ENCODE measurements around the gene NCEH1. TPM values are rescaled to one million over a fixed set of nuclear protein-coding genes. Genes with fewer than 3 reads are reported as not detected.
"Not testable (repeated sequence)": the region's sequence is repeated elsewhere in the genome, so short reads cannot be mapped to it uniquely, and the experiment has no call there.

Gene NCEH1
- total RNA-seq, 2 experiments from 2014 or later, result 0.33 to 0.50 TPM

DNA sequence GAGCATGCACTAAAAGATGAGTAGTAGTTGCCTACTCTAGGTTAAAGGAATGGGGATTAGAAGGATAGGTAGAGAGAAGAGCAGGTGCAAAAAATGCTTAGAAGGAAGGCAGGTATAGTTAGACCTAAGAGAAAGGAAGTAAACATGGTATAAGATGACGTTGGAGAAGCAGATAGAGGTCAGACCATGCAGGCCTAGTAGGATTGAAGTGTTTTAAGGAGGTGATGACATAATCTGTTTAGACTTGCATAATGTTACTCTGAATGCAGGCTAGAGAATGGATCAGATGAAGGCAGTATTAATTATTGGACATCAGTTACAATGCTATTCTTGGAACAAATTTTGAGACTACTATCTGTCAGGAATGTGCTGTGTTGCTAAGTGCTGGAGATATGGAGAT lies 28.6 kb upstream of the NCEH1 start:
- H3K4me1 Mint-ChIP-seq (ENCODE audit: low read depth), result no peaks in the 10 kb centered on the region
- CTCF ChIA-PET, result no interaction called here
- no peak overlapping the region for H3K4me3 Mint-ChIP-seq
- Histone ChIP-seq H3K4me1 (ENCODE audit: insufficient read depth, low read length) (no peaks in the 10 kb centered on the region), H3K27me3 (ENCODE audit: control insufficient read depth in 1 of 2, insufficient read depth in 2 of 2, low read length in 2 of 2) (no peaks in the 10 kb centered on the region), H3K9me3 (ENCODE audit: control insufficient read depth in 1 of 2, insufficient read depth in 1 of 2, low read length in 2 of 2) (no peaks in the 10 kb centered on the region), H3K36me3 (ENCODE audit: insufficient read depth, low read length) (no peaks in the 10 kb centered on the region), H3K27ac (ENCODE audit: low read depth in 1 of 2, low read length in 2 of 2) (no peak overlapping the region), H3K4me3 (ENCODE audit: low read length) (no peak overlapping the region)
- ATAC-seq (ENCODE audit: poor library complexity) (no peak), DNase-seq (no peak)
- intact Hi-C loops (cut with DNase I, micrococcal nuclease), result no loop called here
- H3K27ac Mint-ChIP-seq, result no peak overlapping the region
- no peaks in the 10 kb centered on the region for H3K36me3 Mint-ChIP-seq (ENCODE audit: low read depth)
- TF ChIP-seq, protein P1, sequence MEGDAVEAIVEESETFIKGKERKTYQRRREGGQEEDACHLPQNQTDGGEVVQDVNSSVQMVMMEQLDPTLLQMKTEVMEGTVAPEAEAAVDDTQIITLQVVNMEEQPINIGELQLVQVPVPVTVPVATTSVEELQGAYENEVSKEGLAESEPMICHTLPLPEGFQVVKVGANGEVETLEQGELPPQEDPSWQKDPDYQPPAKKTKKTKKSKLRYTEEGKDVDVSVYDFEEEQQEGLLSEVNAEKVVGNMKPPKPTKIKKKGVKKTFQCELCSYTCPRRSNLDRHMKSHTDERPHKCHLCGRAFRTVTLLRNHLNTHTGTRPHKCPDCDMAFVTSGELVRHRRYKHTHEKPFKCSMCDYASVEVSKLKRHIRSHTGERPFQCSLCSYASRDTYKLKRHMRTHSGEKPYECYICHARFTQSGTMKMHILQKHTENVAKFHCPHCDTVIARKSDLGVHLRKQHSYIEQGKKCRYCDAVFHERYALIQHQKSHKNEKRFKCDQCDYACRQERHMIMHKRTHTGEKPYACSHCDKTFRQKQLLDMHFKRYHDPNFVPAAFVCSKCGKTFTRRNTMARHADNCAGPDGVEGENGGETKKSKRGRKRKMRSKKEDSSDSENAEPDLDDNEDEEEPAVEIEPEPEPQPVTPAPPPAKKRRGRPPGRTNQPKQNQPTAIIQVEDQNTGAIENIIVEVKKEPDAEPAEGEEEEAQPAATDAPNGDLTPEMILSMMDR (IDR thresholded peaks at IDR 0.05), result no peak
- H3K9me3 Mint-ChIP-seq, result no peaks in the 10 kb centered on the region
- no peaks in the 10 kb centered on the region for H3K27me3 Mint-ChIP-seq
- POLR2A ChIA-PET, result no interaction called here

DNA sequence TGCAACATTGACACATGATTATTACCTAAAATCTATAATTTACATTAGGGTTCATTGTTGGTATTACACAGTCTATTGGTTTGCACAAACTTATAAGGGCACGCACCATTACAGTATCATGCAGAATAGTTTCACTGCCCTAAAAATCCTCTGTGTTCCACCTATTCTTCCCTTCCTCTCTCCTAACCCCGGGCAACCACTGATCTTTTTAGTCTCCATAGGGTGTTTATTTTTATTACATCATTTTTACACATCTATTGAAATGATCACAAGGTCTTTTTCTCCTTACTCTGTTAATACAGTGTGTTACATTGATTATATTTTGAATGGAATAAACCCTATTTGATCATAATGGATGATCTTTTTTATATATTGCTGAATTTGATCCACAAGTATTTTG lies 24.1 kb upstream of the NCEH1 start:
- TF ChIP-seq, protein P1 (IDR thresholded peaks at IDR 0.05), result no peak
- no peak overlapping the region for H3K27ac ChIP-seq (ENCODE audit: low read depth in 1 of 2, low read length in 2 of 2)
- H3K36me3 ChIP-seq (ENCODE audit: insufficient read depth, low read length), result no peaks in the 10 kb centered on the region
- H3K9me3 Mint-ChIP-seq, result no peaks in the 10 kb centered on the region
- H3K27ac Mint-ChIP-seq, result no peak overlapping the region
- CTCF ChIA-PET, result no interaction called here
- H3K27me3 ChIP-seq (ENCODE audit: control insufficient read depth in 1 of 2, insufficient read depth in 2 of 2, low read length in 2 of 2), result no peaks in the 10 kb centered on the region
- no peak for ATAC-seq (ENCODE audit: poor library complexity)
- no peaks in the 10 kb centered on the region for H3K4me1 ChIP-seq (ENCODE audit: insufficient read depth, low read length)
- no peak overlapping the region for H3K4me3 Mint-ChIP-seq
- no peaks in the 10 kb centered on the region for H3K36me3 Mint-ChIP-seq (ENCODE audit: low read depth)
- POLR2A ChIA-PET, result no interaction called here
- intact Hi-C loops (cut with DNase I, micrococcal nuclease), result no loop called here
- no peaks in the 10 kb centered on the region for H3K27me3 Mint-ChIP-seq
- H3K4me1 Mint-ChIP-seq (ENCODE audit: low read depth), result no peaks in the 10 kb centered on the region
- no peaks in the 10 kb centered on the region for H3K9me3 ChIP-seq (ENCODE audit: control insufficient read depth in 1 of 2, insufficient read depth in 1 of 2, low read length in 2 of 2)
- H3K4me3 ChIP-seq (ENCODE audit: low read length), result no peak overlapping the region
- DNase-seq, result no peak

DNA sequence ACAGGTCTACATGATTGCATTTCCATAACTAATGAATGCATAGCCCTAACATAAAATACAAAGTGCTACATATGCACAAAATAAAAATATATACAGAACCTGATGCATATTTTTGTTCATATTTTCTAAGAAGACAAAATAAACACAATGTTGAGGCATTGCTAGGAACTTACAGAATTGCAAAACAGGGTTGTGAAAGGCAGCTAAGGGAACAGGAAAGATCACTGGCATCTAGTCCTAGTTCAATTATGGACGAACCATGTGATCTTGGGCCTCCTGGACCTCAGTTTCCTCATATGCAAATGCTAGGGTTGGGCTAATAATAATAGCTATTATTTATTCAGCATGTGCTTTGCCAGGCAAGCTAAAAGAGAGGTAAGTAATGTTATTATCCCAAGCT lies 15.5 kb upstream of the NCEH1 start:
- ChIA-PET POLR2A (no interaction called here), CTCF (interaction anchor here (1.1 to 1.4 kb wide), 2 partner anchors 16 to 29 kb away, joined by 3 read pairs; partner anchors contain the start of gene NCEH1)
- H3K27ac ChIP-seq (ENCODE audit: low read depth in 1 of 2, low read length in 2 of 2), result no peak overlapping the region
- Mint-ChIP-seq H3K27ac (no peak overlapping the region), H3K4me3 (no peak overlapping the region), H3K9me3 (peaks cover 5% of the 10 kb centered on the region), H3K27me3 (peaks cover 5% of the 10 kb centered on the region), H3K36me3 (ENCODE audit: low read depth) (no peaks in the 10 kb centered on the region), H3K4me1 (ENCODE audit: low read depth) (no peaks in the 10 kb centered on the region)
- peak in 1 of 14 experiments; percentile 17 for DNase-seq
- H3K27me3 ChIP-seq (ENCODE audit: control insufficient read depth in 1 of 2, insufficient read depth in 2 of 2, low read length in 2 of 2), result no peaks in the 10 kb centered on the region
- H3K4me1 ChIP-seq (ENCODE audit: insufficient read depth, low read length), result no peaks in the 10 kb centered on the region
- ATAC-seq (ENCODE audit: poor library complexity), result no peak
- intact Hi-C loops (cut with DNase I, micrococcal nuclease), result no loop called here
- peaks cover 0 to 4% of the 10 kb centered on the region in 2 experiments for H3K9me3 ChIP-seq (ENCODE audit: control insufficient read depth in 1 of 2, insufficient read depth in 1 of 2, low read length in 2 of 2)
- H3K36me3 ChIP-seq (ENCODE audit: insufficient read depth, low read length), result no peaks in the 10 kb centered on the region
- TF ChIP-seq, protein P1 (IDR thresholded peaks at IDR 0.05), result no peak
- H3K4me3 ChIP-seq (ENCODE audit: low read length), result no peak overlapping the region

DNA sequence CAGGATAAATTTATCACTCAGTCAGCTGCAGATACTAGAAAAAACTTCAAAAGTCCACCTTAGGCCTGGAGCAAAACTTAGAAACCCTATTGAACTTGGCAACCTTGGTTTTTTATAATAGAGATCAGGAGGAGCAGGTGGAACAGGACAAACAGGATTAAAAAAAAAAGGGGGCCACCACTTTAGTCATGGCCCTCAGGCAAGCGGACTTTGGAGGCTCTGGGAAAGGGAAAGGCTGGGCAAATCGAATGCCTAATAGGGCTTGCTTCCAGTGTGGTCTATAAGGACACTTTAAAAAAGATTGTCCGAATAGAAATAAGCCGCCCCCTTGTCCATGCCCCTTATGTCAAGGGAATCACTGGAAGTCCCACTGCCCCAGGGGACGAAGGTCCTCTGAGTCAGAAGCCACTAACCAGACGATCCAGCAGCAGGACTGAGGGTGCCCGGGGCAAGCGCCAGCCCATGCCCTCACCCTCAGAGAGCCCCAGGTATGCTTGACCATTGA lies 11.7 kb upstream of the NCEH1 start:
- H3K4me1 Mint-ChIP-seq (ENCODE audit: low read depth); H3K9me3 ChIP-seq (ENCODE audit: control insufficient read depth in 1 of 2, insufficient read depth in 1 of 2, low read length in 2 of 2); intact Hi-C loops (cut with DNase I, micrococcal nuclease); H3K27ac ChIP-seq (ENCODE audit: low read depth in 1 of 2, low read length in 2 of 2); H3K36me3 ChIP-seq (ENCODE audit: insufficient read depth, low read length); H3K4me1 ChIP-seq (ENCODE audit: insufficient read depth, low read length); H3K4me3 Mint-ChIP-seq; H3K36me3 Mint-ChIP-seq (ENCODE audit: low read depth); H3K9me3 Mint-ChIP-seq; H3K27ac Mint-ChIP-seq; POLR2A ChIA-PET; H3K27me3 ChIP-seq (ENCODE audit: control insufficient read depth in 1 of 2, insufficient read depth in 2 of 2, low read length in 2 of 2); H3K4me3 ChIP-seq (ENCODE audit: low read length); CTCF ChIA-PET; DNase-seq; ATAC-seq (ENCODE audit: poor library complexity): not testable (repeated sequence)
- peaks cover 10% of the 10 kb centered on the region for H3K27me3 Mint-ChIP-seq
